ENCODE data around the gene PCDH10.

PCDH10 gene

GRCh38 chr4:133143775-133144430, 5.2 kb upstream of the PCDH10 start:
- peaks cover 5 to 13% of the 10 kb centered on the region in 2 donors for H3K27me3 ChIP-seq (ENCODE audit: control insufficient read depth in 1 of 2, insufficient read depth in 2 of 2, low read length in 2 of 2)
- no peak overlapping the region for H3K27ac ChIP-seq (ENCODE audit: low read depth, low read length)
- no peak overlapping the region for H3K9ac ChIP-seq (ENCODE audit: low read length)
- H3K4me1 ChIP-seq (ENCODE audit: insufficient read depth, low read length), result peaks cover 15% of the 10 kb centered on the region
- no peaks in the 10 kb centered on the region for H3K36me3 ChIP-seq (ENCODE audit: insufficient read depth, low read length)
- no peaks in the 10 kb centered on the region for H3K9me3 ChIP-seq (ENCODE audit: low read length)
- H3K4me3 ChIP-seq (ENCODE audit: low read depth in 1 of 2, low read length in 2 of 2), result no peak overlapping the region

- Histone ChIP-seq H3K36me3 (ENCODE audit: insufficient read depth, low read length) (no peaks in the 10 kb centered on the region), H3K27me3 (ENCODE audit: control insufficient read depth in 1 of 2, insufficient read depth in 2 of 2, low read length in 2 of 2) (peaks cover 11 to 22% of the 10 kb centered on the region in 2 donors), H3K9ac (ENCODE audit: low read length) (no peak overlapping the region), H3K4me1 (ENCODE audit: insufficient read depth, low read length) (peaks cover 25% of the 10 kb centered on the region), H3K4me3 (ENCODE audit: low read depth in 1 of 2, low read length in 2 of 2) (no peak overlapping the region), H3K9me3 (ENCODE audit: low read length) (no peaks in the 10 kb centered on the region), H3K27ac (ENCODE audit: low read depth, low read length) (no peak overlapping the region)
These were observed 3.9 kb upstream of the PCDH10 start for GRCh38 chr4:133145241-133145640.

- peaks cover 32% of the 10 kb centered on the region for H3K4me1 ChIP-seq (ENCODE audit: insufficient read depth, low read length)
- peaks cover 18 to 29% of the 10 kb centered on the region in 2 donors for H3K27me3 ChIP-seq (ENCODE audit: control insufficient read depth in 1 of 2, insufficient read depth in 2 of 2, low read length in 2 of 2)
- H3K9ac ChIP-seq (ENCODE audit: low read length), result no peak overlapping the region
- H3K9me3 ChIP-seq (ENCODE audit: low read length), result no peaks in the 10 kb centered on the region
- no peaks in the 10 kb centered on the region for H3K36me3 ChIP-seq (ENCODE audit: insufficient read depth, low read length)
- peak overlapping the region in 1 of 2 donors; percentile 50 for H3K4me3 ChIP-seq (ENCODE audit: low read depth in 1 of 2, low read length in 2 of 2)
- H3K27ac ChIP-seq (ENCODE audit: low read depth, low read length), result no peak overlapping the region
These were observed 3.1 kb upstream of the PCDH10 start for GRCh38 chr4:133145758-133146573.

GRCh38 chr4:133146574-133147241, 2.4 kb upstream of the PCDH10 start:
- H3K9me3 ChIP-seq (ENCODE audit: low read length), result no peaks in the 10 kb centered on the region
- H3K4me3 ChIP-seq (ENCODE audit: low read depth in 1 of 2, low read length in 2 of 2), result peak overlapping the region; percentile 27 to 50
- H3K27ac ChIP-seq (ENCODE audit: low read depth, low read length), result no peak overlapping the region
- peaks cover 39% of the 10 kb centered on the region for H3K4me1 ChIP-seq (ENCODE audit: insufficient read depth, low read length)
- H3K27me3 ChIP-seq (ENCODE audit: control insufficient read depth in 1 of 2, insufficient read depth in 2 of 2, low read length in 2 of 2), result peaks cover 25 to 37% of the 10 kb centered on the region in 2 donors
- no peak overlapping the region for H3K9ac ChIP-seq (ENCODE audit: low read length)
- no peaks in the 10 kb centered on the region for H3K36me3 ChIP-seq (ENCODE audit: insufficient read depth, low read length)

- Histone ChIP-seq H3K27ac (ENCODE audit: low read depth, low read length) (no peak overlapping the region), H3K9ac (ENCODE audit: low read length) (no peak overlapping the region), H3K27me3 (ENCODE audit: control insufficient read depth in 1 of 2, insufficient read depth in 2 of 2, low read length in 2 of 2) (peaks cover 27 to 43% of the 10 kb centered on the region in 2 donors), H3K4me3 (ENCODE audit: low read depth in 1 of 2, low read length in 2 of 2) (peak overlapping the region; percentile 27 to 50), H3K4me1 (ENCODE audit: insufficient read depth, low read length) (peaks cover 45% of the 10 kb centered on the region), H3K9me3 (ENCODE audit: low read length) (no peaks in the 10 kb centered on the region), H3K36me3 (ENCODE audit: insufficient read depth, low read length) (no peaks in the 10 kb centered on the region)
These were observed 1.7 kb upstream of the PCDH10 start for GRCh38 chr4:133147286-133147821.

- Histone ChIP-seq H3K9ac (ENCODE audit: low read length) (peak overlapping the region; percentile 24), H3K27ac (ENCODE audit: low read depth, low read length) (no peak overlapping the region), H3K9me3 (ENCODE audit: low read length) (no peaks in the 10 kb centered on the region), H3K4me3 (ENCODE audit: low read depth in 1 of 2, low read length in 2 of 2) (peak overlapping the region; percentile 57 to 77), H3K27me3 (ENCODE audit: control insufficient read depth in 1 of 2, insufficient read depth in 2 of 2, low read length in 2 of 2) (peaks cover 30 to 50% of the 10 kb centered on the region in 2 donors), H3K36me3 (ENCODE audit: insufficient read depth, low read length) (no peaks in the 10 kb centered on the region), H3K4me1 (ENCODE audit: insufficient read depth, low read length) (peaks cover 53% of the 10 kb centered on the region)
These were observed 989 bp upstream of the PCDH10 start for GRCh38 chr4:133147921-133148689.

- Histone ChIP-seq H3K9ac (ENCODE audit: low read length) (no peak overlapping the region), H3K27me3 (ENCODE audit: control insufficient read depth in 1 of 2, insufficient read depth in 2 of 2, low read length in 2 of 2) (peaks cover 32 to 59% of the 10 kb centered on the region in 2 donors), H3K4me1 (ENCODE audit: insufficient read depth, low read length) (peaks cover 54% of the 10 kb centered on the region), H3K9me3 (ENCODE audit: low read length) (no peaks in the 10 kb centered on the region), H3K4me3 (ENCODE audit: low read depth in 1 of 2, low read length in 2 of 2) (peak overlapping the region; percentile 49 to 77), H3K27ac (ENCODE audit: low read depth, low read length) (no peak overlapping the region), H3K36me3 (ENCODE audit: insufficient read depth, low read length) (no peaks in the 10 kb centered on the region)
These were observed 236 bp downstream of the PCDH10 start for GRCh38 chr4:133149364-133149695.

GRCh38 chr4:133149932-133150471, 908 bp downstream of the PCDH10 start:
- Histone ChIP-seq H3K4me3 (ENCODE audit: low read depth in 1 of 2, low read length in 2 of 2) (peak overlapping the region; percentile 49 to 77), H3K27me3 (ENCODE audit: control insufficient read depth in 1 of 2, insufficient read depth in 2 of 2, low read length in 2 of 2) (peaks cover 32 to 59% of the 10 kb centered on the region in 2 donors), H3K36me3 (ENCODE audit: insufficient read depth, low read length) (no peaks in the 10 kb centered on the region)

GRCh38 chr4:133150486-133151340, 1.6 kb downstream of the PCDH10 start:
- Histone ChIP-seq H3K4me1 (ENCODE audit: insufficient read depth, low read length) (peaks cover 54% of the 10 kb centered on the region), H3K9ac (ENCODE audit: low read length) (no peak overlapping the region), H3K9me3 (ENCODE audit: low read length) (no peaks in the 10 kb centered on the region), H3K36me3 (ENCODE audit: insufficient read depth, low read length) (no peaks in the 10 kb centered on the region), H3K4me3 (ENCODE audit: low read depth in 1 of 2, low read length in 2 of 2) (peak overlapping the region; percentile 49 to 77), H3K27me3 (ENCODE audit: control insufficient read depth in 1 of 2, insufficient read depth in 2 of 2, low read length in 2 of 2) (peaks cover 32 to 59% of the 10 kb centered on the region in 2 donors), H3K27ac (ENCODE audit: low read depth, low read length) (no peak overlapping the region)

More at GRCh38 chr4:133149932-133150471, 908 bp downstream of the PCDH10 start:
- no peak overlapping the region for H3K9ac ChIP-seq (ENCODE audit: low read length)
- H3K4me1 ChIP-seq (ENCODE audit: insufficient read depth, low read length), result peaks cover 54% of the 10 kb centered on the region
- H3K9me3 ChIP-seq (ENCODE audit: low read length), result no peaks in the 10 kb centered on the region
- H3K27ac ChIP-seq (ENCODE audit: low read depth, low read length), result no peak overlapping the region

GRCh38 chr4:133151341-133151690, 2.2 kb downstream of the PCDH10 start:
- H3K27me3 ChIP-seq (ENCODE audit: control insufficient read depth in 1 of 2, insufficient read depth in 2 of 2, low read length in 2 of 2), result peaks cover 32 to 59% of the 10 kb centered on the region in 2 donors
- peaks cover 50% of the 10 kb centered on the region for H3K4me1 ChIP-seq (ENCODE audit: insufficient read depth, low read length)
- H3K4me3 ChIP-seq (ENCODE audit: low read depth in 1 of 2, low read length in 2 of 2), result peak overlapping the region; percentile 49 to 77
- H3K9me3 ChIP-seq (ENCODE audit: low read length), result no peaks in the 10 kb centered on the region
- H3K9ac ChIP-seq (ENCODE audit: low read length), result no peak overlapping the region
- H3K36me3 ChIP-seq (ENCODE audit: insufficient read depth, low read length), result no peaks in the 10 kb centered on the region
- no peak overlapping the region for H3K27ac ChIP-seq (ENCODE audit: low read depth, low read length)

All from muscle layer of colon (tissue), 2 donors.